ENCODE measurements around the gene IFRD2. TPM values are rescaled to one million over a fixed set of nuclear protein-coding genes. Genes with fewer than 3 reads are reported as not detected.

IFRD2 gene
- total and polyA plus RNA-seq, 9 of the 15 experiments (the other 6 are each of a cell fraction or from before 2014, with no cell fraction given): 30.5 to 115 (median 52.8) TPM

GRCh38 chr3:50321336-50322114 is 29.3 kb upstream of the IFRD2 start (continued):
- TF ChIP-seq CCNT2 (IDR thresholded peaks at IDR 0.05; ENCODE audit: borderline replicate concordance, extremely low read depth, insufficient read length, low read depth, low read length) (peak; percentile 74), MNT (conservative IDR thresholded peaks at IDR 0.05) (peak; percentile 77 to 87), DDX20 (tag; IDR thresholded peaks at IDR 0.05; ENCODE audit: low read depth) (no peak), NONO (IDR thresholded peaks at IDR 0.05; ENCODE audit: low read depth in 2 of 2, low read length in 1 of 2) (peak in 1 of 2 experiments; percentile 99; a peak in 2 of 4 replicates), EGR1 (conservative IDR thresholded peaks at IDR 0.05) (peak; percentile 92), MAZ (CRISPR knock-in tag; conservative IDR thresholded peaks at IDR 0.05 in 1 of 2, IDR thresholded peaks at IDR 0.05 in 1 of 2) (peak; percentile 27 to 80; a peak in 3 of 4 replicates), SREBF1 (IDR thresholded peaks at IDR 0.05; ENCODE audit: borderline replicate concordance, low read depth, low read length) (0 out of 2 replicates have a peak, but pooled peaks have one; percentile 51), SAP30 (IDR thresholded peaks at IDR 0.05; ENCODE audit: borderline replicate concordance, insufficient read depth, low read depth, low read length, poor library complexity, severe bottlenecking) (peak; percentile 77), PTTG1 (tag; IDR thresholded peaks at IDR 0.05; ENCODE audit: low read depth) (no peak), HEY1 (CRISPR knock-in tag; IDR thresholded peaks at IDR 0.05; ENCODE audit: borderline replicate concordance) (no peak), SREBF2 (CRISPR knock-in tag; IDR thresholded peaks at IDR 0.05) (no peak), PHF8 (IDR thresholded peaks at IDR 0.05; ENCODE audit: borderline replicate concordance, low read length) (peak; percentile 66; the same call in 1 of the 2 replicates), TBP (optimal IDR thresholded peaks at IDR 0.05; ENCODE audit: low read depth, low read length) (peak; percentile 27), ASH1L (IDR thresholded peaks at IDR 0.05; ENCODE audit: borderline replicate concordance, low read depth, partially characterized antibody) (peak; percentile 85), AFF1 (IDR thresholded peaks at IDR 0.05; ENCODE audit: low read depth in 1 of 2, partially characterized antibody in 2 of 2) (no peak), RBFOX2 (IDR thresholded peaks at IDR 0.05; ENCODE audit: low read depth, low read length) (peak; percentile 55), POLR2AphosphoS2 (IDR thresholded peaks at IDR 0.05; ENCODE audit: low read length) (no peak)
- TF ChIP-seq, protein P1, sequence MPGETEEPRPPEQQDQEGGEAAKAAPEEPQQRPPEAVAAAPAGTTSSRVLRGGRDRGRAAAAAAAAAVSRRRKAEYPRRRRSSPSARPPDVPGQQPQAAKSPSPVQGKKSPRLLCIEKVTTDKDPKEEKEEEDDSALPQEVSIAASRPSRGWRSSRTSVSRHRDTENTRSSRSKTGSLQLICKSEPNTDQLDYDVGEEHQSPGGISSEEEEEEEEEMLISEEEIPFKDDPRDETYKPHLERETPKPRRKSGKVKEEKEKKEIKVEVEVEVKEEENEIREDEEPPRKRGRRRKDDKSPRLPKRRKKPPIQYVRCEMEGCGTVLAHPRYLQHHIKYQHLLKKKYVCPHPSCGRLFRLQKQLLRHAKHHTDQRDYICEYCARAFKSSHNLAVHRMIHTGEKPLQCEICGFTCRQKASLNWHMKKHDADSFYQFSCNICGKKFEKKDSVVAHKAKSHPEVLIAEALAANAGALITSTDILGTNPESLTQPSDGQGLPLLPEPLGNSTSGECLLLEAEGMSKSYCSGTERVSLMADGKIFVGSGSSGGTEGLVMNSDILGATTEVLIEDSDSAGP (CRISPR knock-in tag; IDR thresholded peaks at IDR 0.05): peak; percentile 97
